GM19468 (cell line): ENCODE measurements around the gene ZNF503.
"Not testable (repeated sequence)": the region's sequence is repeated elsewhere in the genome, so short reads cannot be mapped to it uniquely, and the experiment has no call there.

Source experiments
- ATAC-seq: cut with Tn5 transposase; IDR thresholded peaks from one replicate; pipeline ENCODE4 v1.9.1; 2021; ENCODE audit warnings: mild to moderate bottlenecking, moderate library complexity, moderate number of reproducible peaks; ENCODE audit not compliant: unreplicated experiment; ENCODE audit errors: extremely low read depth

The ZNF503 gene

GRCh38 chr10:75359876-75360275 lies 41.7 kb downstream of the ZNF503 start:
- not testable (repeated sequence) for ATAC-seq

GRCh38 chr10:75358835-75359421 lies 42.6 kb downstream of the ZNF503 start:
- no peak for ATAC-seq

- no peak for ATAC-seq
Measured at GRCh38 chr10:75358132-75358531, 43.4 kb downstream of the ZNF503 start.

GRCh38 chr10:75357500-75357899 lies 44.1 kb downstream of the ZNF503 start:
- no peak for ATAC-seq

GRCh38 chr10:75356484-75356883 lies 45.1 kb downstream of the ZNF503 start:
- ATAC-seq = no peak

- no peak for ATAC-seq
Measured at GRCh38 chr10:75355706-75356105, 45.9 kb downstream of the ZNF503 start.

GRCh38 chr10:75353183-75353582 lies 48.4 kb downstream of the ZNF503 start:
- no peak for ATAC-seq

GRCh38 chr10:75352650-75353049 lies 48.9 kb downstream of the ZNF503 start:
- no peak for ATAC-seq

GRCh38 chr10:75351637-75352036 lies 49.9 kb downstream of the ZNF503 start:
- ATAC-seq = no peak

GRCh38 chr10:75350791-75351190 lies 50.8 kb downstream of the ZNF503 start:
- no peak for ATAC-seq
